Nephron progenitor cell (in vitro differentiated cells): ENCODE results near the gene HS6ST2.

Experiments
- DNase-seq: peaks from one replicate; pipeline ENCODE4 v3.0.0; 2021
- H3K27ac Mint-ChIP-seq: 2 replicates; pipeline ENCODE4 v1.8.0; 2021; ENCODE audit warnings: mild to moderate bottlenecking, moderate library complexity, mixed read lengths
- H3K27me3 Mint-ChIP-seq: 2 replicates; pipeline ENCODE4 v1.8.0; 2021; ENCODE audit warnings: mild to moderate bottlenecking, low read depth, mixed read lengths; ENCODE audit not compliant: poor library complexity
- H3K36me3 Mint-ChIP-seq: 2 replicates; pipeline ENCODE4 v1.8.0; 2021; ENCODE audit warnings: low read depth, mixed read lengths
- H3K4me1 Mint-ChIP-seq: 2 replicates; pipeline ENCODE4 v1.8.0; 2021; ENCODE audit warnings: mixed read lengths
- H3K4me3 Mint-ChIP-seq: 2 replicates; pipeline ENCODE4 v1.8.0; 2021; ENCODE audit warnings: mild to moderate bottlenecking, moderate library complexity, mixed read lengths
- H3K9me3 Mint-ChIP-seq: 2 replicates; pipeline ENCODE4 v1.8.0; 2021; ENCODE audit warnings: mild to moderate bottlenecking, moderate library complexity, mixed read lengths
- CTCF ChIP-seq: fragments of 200-600 bp; sonication (generic); IDR thresholded peaks from 2 replicates; pipeline ENCODE4 v1.5.0; 2021; ENCODE audit warnings: antibody characterized with exemption

Gene HS6ST2

GRCh38 chrX:132848296-132848970 lies 110.0 kb downstream of the HS6ST2 start:
- H3K4me3 Mint-ChIP-seq = no peak overlapping the region
- no peaks in the 10 kb centered on the region for H3K36me3 Mint-ChIP-seq
- no peaks in the 10 kb centered on the region for H3K9me3 Mint-ChIP-seq
- H3K27ac Mint-ChIP-seq = no peak overlapping the region
- no peak for TF ChIP-seq CTCF
- H3K27me3 Mint-ChIP-seq = no peaks in the 10 kb centered on the region
- peaks cover 16% of the 10 kb centered on the region for H3K4me1 Mint-ChIP-seq
- no peak for DNase-seq

- Mint-ChIP-seq H3K4me3 (no peak overlapping the region), H3K9me3 (no peaks in the 10 kb centered on the region), H3K27ac (peak overlapping the region; percentile 46), H3K36me3 (no peaks in the 10 kb centered on the region), H3K4me1 (peaks cover 24% of the 10 kb centered on the region), H3K27me3 (no peaks in the 10 kb centered on the region)
- no peak for DNase-seq
- no peak for TF ChIP-seq CTCF
Observed at GRCh38 chrX:132843363-132843762, 115.1 kb downstream of the HS6ST2 start.

GRCh38 chrX:132842460-132843238 lies 115.8 kb downstream of the HS6ST2 start:
- DNase-seq = no peak
- no peak for TF ChIP-seq CTCF
- peaks cover 30% of the 10 kb centered on the region for H3K4me1 Mint-ChIP-seq
- no peaks in the 10 kb centered on the region for H3K9me3 Mint-ChIP-seq
- H3K27me3 Mint-ChIP-seq = no peaks in the 10 kb centered on the region
- no peak overlapping the region for H3K27ac Mint-ChIP-seq
- no peak overlapping the region for H3K4me3 Mint-ChIP-seq
- H3K36me3 Mint-ChIP-seq = no peaks in the 10 kb centered on the region

- H3K27ac Mint-ChIP-seq = peak overlapping the region; percentile 64
- no peak for DNase-seq
- no peaks in the 10 kb centered on the region for H3K9me3 Mint-ChIP-seq
- no peaks in the 10 kb centered on the region for H3K27me3 Mint-ChIP-seq
- peaks cover 54% of the 10 kb centered on the region for H3K4me1 Mint-ChIP-seq
- H3K36me3 Mint-ChIP-seq = no peaks in the 10 kb centered on the region
- no peak for TF ChIP-seq CTCF
- H3K4me3 Mint-ChIP-seq = no peak overlapping the region
Observed at GRCh38 chrX:132837967-132838366, 120.5 kb downstream of the HS6ST2 start.

GRCh38 chrX:132837126-132837525 lies 121.3 kb downstream of the HS6ST2 start:
- no peaks in the 10 kb centered on the region for H3K9me3 Mint-ChIP-seq
- H3K4me3 Mint-ChIP-seq = no peak overlapping the region
- TF ChIP-seq CTCF = no peak
- H3K27me3 Mint-ChIP-seq = no peaks in the 10 kb centered on the region
- peaks cover 51% of the 10 kb centered on the region for H3K4me1 Mint-ChIP-seq
- DNase-seq = no peak
- H3K27ac Mint-ChIP-seq = peak overlapping the region; percentile 75
- H3K36me3 Mint-ChIP-seq = no peaks in the 10 kb centered on the region
